HepG2 (cell line): ENCODE measurements around the gene TPD52L2. TPM values are rescaled to one million over a fixed set of nuclear protein-coding genes. Genes with fewer than 3 reads are reported as not detected.

ENCODE experiments used
- ATAC-seq: fragments of 200-7000 bp; cut with Tn5 transposase; 3 replicates; pipeline ENCODE4 v1.9.1; 2020; ENCODE audit warnings: mild to moderate bottlenecking, moderate library complexity
- BruUV-seq: library from RNA; stranded (reverse); fragments of 400-500 nt; replicated peaks from 2 replicates; lab custom pipeline; 2021; lab: Mats Ljungman, UMichigan
- CTCF ChIA-PET: fragments of 300-600 bp; formaldehyde crosslinking; extraction: SDS; loops from one replicate; lab custom pipeline; 2021; ENCODE audit warnings: low total read pairs, inconsistent platforms, low intra/inter-chr PET ratio; lab: Yijun Ruan, JAX
- POLR2A ChIA-PET: fragments of 350-600 bp; sonication (Branson Sonifier 250); formaldehyde crosslinking; loops from one replicate; lab custom pipeline; 2020; ENCODE audit warnings: antibody characterized with exemption, inconsistent platforms; lab: Yijun Ruan, JAX
- DNase-seq: peaks from one replicate; pipeline ENCODE4 v3.0.0-alpha.2; 2015; ENCODE audit warnings: low spot score
- FAIRE-seq: peaks from 3 replicates; lab custom pipeline; 2011; peaks lifted over from hg19 to GRCh38; lab: Jason Lieb, UNC
- H2AFZ ChIP-seq: one replicate; pipeline ENCODE4 v1.6.1; 2011; ENCODE audit warnings: low read length, inconsistent platforms
- H3K27ac ChIP-seq: fragments of 300-600 bp; 3 replicates; pipeline ENCODE4 v1.8.0; 2011; ENCODE audit warnings: mixed run types, mild to moderate bottlenecking, mixed read lengths, low read length, inconsistent platforms; ENCODE audit not compliant: insufficient read depth; ENCODE audit errors: extremely low read length
- H3K27me3 ChIP-seq, 2 experiments: fragments of 200-600 bp in 1 of 2; 2 replicates in 1 of 2; 3 replicates in 1 of 2; pipeline versions ENCODE4 v1.6.0 to v1.8.0; 2011; ENCODE audit warnings: low read length in 2 of 2, mild to moderate bottlenecking in 2 of 2, moderate library complexity in 2 of 2, inconsistent platforms in 1 of 2; ENCODE audit not compliant: insufficient read depth in 2 of 2, control insufficient read depth in 1 of 2
- H3K36me3 ChIP-seq, 2 experiments: fragments of 200-600 bp in 1 of 2; replicated peaks in 1 of 2; 2 replicates in 1 of 2; 3 replicates in 1 of 2; pipeline versions ENCODE4 v1.5.1 to v1.8.0; 2011; ENCODE audit warnings: low read length in 2 of 2, inconsistent platforms in 1 of 2; ENCODE audit not compliant: insufficient read depth in 2 of 2, control insufficient read depth in 1 of 2
- H3K4me1 ChIP-seq: 2 replicates; pipeline ENCODE4 v1.5.1; 2012; ENCODE audit warnings: low read length, inconsistent platforms; ENCODE audit not compliant: insufficient read depth
- H3K4me2 ChIP-seq: 2 replicates; pipeline ENCODE4 v1.6.0; 2011; ENCODE audit warnings: low read depth, low read length, inconsistent platforms
- H3K4me3 ChIP-seq, 3 experiments: fragments of 200-600 bp in 1 of 3; sonication (generic), shearing (Covaris generic) in 1 of 3; replicated peaks in 1 of 3; 2 replicates each; pipeline ENCODE4 v1.5.1; 2011 to 2016; ENCODE audit warnings: low read length in 3 of 3, inconsistent platforms in 2 of 3, low read depth in 2 of 3, mild to moderate bottlenecking in 2 of 3, control low read depth in 1 of 3, mixed read lengths in 1 of 3; ENCODE audit not compliant: insufficient read depth in 1 of 3
- H3K79me2 ChIP-seq: one replicate; pipeline ENCODE4 v1.6.1; 2011; ENCODE audit warnings: low read length, inconsistent platforms; ENCODE audit not compliant: insufficient read depth
- H3K9ac ChIP-seq: 2 replicates; pipeline ENCODE4 v1.6.0; 2011; ENCODE audit warnings: mild to moderate bottlenecking, low read depth, low read length, inconsistent platforms; ENCODE audit not compliant: insufficient read depth
- H3K9me3 ChIP-seq: 2 replicates; pipeline ENCODE4 v1.5.1; 2012; ENCODE audit warnings: mild to moderate bottlenecking, low read length
- H4K20me1 ChIP-seq: 2 replicates; pipeline ENCODE4 v1.6.0; 2011; ENCODE audit warnings: inconsistent platforms, mild to moderate bottlenecking, low read length, moderate library complexity; ENCODE audit not compliant: insufficient read depth
- POLR2A ChIP-seq, 2 experiments: IDR thresholded peaks; 2 replicates each; pipeline ENCODE4 v1.6.1; 2011; ENCODE audit warnings: low read depth in 2 of 2, low read length in 2 of 2, mild to moderate bottlenecking in 1 of 2, moderate library complexity in 1 of 2; ENCODE audit not compliant: insufficient read depth in 1 of 2
- POLR2G ChIP-seq: fragments of 200-400 bp; formaldehyde crosslinking; IDR thresholded peaks from 2 replicates; pipeline ENCODE4 v1.6.1; 2018; ENCODE audit warnings: mild to moderate bottlenecking, low read depth, low read length, moderate library complexity
- PRDM10 ChIP-seq: sonication (generic); formaldehyde crosslinking; IDR thresholded peaks from 2 replicates; pipeline ENCODE4 v1.4.0; 2020; ENCODE audit warnings: low read depth, missing genetic modification reagents
- PRDM15 ChIP-seq: sonication (generic); formaldehyde crosslinking; IDR thresholded peaks from 2 replicates; pipeline ENCODE4 v1.4.0; 2020; ENCODE audit warnings: missing genetic modification reagents
- RBM22 ChIP-seq: fragments of 200-400 bp; formaldehyde crosslinking; optimal IDR thresholded peaks from 2 replicates; pipeline ENCODE3; 2017; ENCODE audit warnings: mild to moderate bottlenecking, low read length, moderate library complexity
- SKI ChIP-seq: fragments of 450-650 bp; IDR thresholded peaks from one replicate; pipeline ENCODE4 v1.6.1; 2018; ENCODE audit warnings: mild to moderate bottlenecking; ENCODE audit not compliant: partially characterized antibody
- SMAD3 ChIP-seq: sonication (generic); formaldehyde crosslinking; IDR thresholded peaks from 2 replicates; pipeline ENCODE4 v1.4.0; 2020; ENCODE audit warnings: missing genetic modification reagents
- XBP1 ChIP-seq: sonication (generic); formaldehyde crosslinking; IDR thresholded peaks from 2 replicates; pipeline ENCODE4 v1.5.0; 2020; ENCODE audit warnings: missing genetic modification reagents
- ZBTB25 ChIP-seq: IDR thresholded peaks from 2 replicates; pipeline ENCODE4 v1.6.1; 2018; ENCODE audit warnings: missing genetic modification reagents
- ZMYM2 ChIP-seq: sonication (generic); formaldehyde crosslinking; IDR thresholded peaks from 2 replicates; pipeline ENCODE4 v1.8.0; 2022; ENCODE audit warnings: mild to moderate bottlenecking, missing genetic modification reagents
- ZNF746 ChIP-seq: sonication (generic); formaldehyde crosslinking; IDR thresholded peaks from 2 replicates; pipeline ENCODE4 v1.8.0; 2022; ENCODE audit warnings: mild to moderate bottlenecking, missing genetic modification reagents
- ZNF773 ChIP-seq: sonication (generic); formaldehyde crosslinking; IDR thresholded peaks from 2 replicates; pipeline ENCODE4 v1.4.0; 2020; ENCODE audit warnings: missing genetic modification reagents, borderline replicate concordance
- ZSCAN20 ChIP-seq: sonication (generic); formaldehyde crosslinking; IDR thresholded peaks from 2 replicates; pipeline ENCODE4 v1.4.0; 2020; ENCODE audit warnings: missing genetic modification reagents, mild to moderate bottlenecking, borderline replicate concordance
- WGBS: methylation state at CpG from one replicate; pipeline ENCODE4 v1.1.6; 2017; ENCODE audit warnings: low lambda C conversion rate; 5-methylcytosine and 5-hydroxymethylcytosine counted together
- in situ Hi-C: cut with HindIII; loops from 2 replicates; pipeline ENCODE4 v1.10.0; 2017; ENCODE audit warnings: low pct_unique_long_range_greater_than_20kb; ENCODE audit not compliant: extremely low pct_ligation_motif_present
- intact Hi-C: fragments of 100-400 bp; cut with micrococcal nuclease; formaldehyde crosslinking; loops from one replicate; pipeline ENCODE4 v1.10.0; 2022; ENCODE audit not compliant: unreplicated experiment
- polyA plus RNA-seq, 8 experiments: library from polyadenylated mRNA; depleted of rRNA in 3 of 8; stranded (reverse) in 7 of 8; unstranded in 1 of 8; fragments of >200 nt; fragmentation: Illumina TruSeq in 4 of 8; extraction: Trizol in 4 of 8; gene quantifications; 2 replicates each; pipeline versions ENCODE4 v1.2.1 to v1.2.3, GENCODE V29; 2011 to 2016; ENCODE audit warnings: low read depth in 4 of 8, missing spikeins in 1 of 8, mixed read lengths in 1 of 8; ENCODE audit not compliant: insufficient read depth in 1 of 8
- total RNA-seq, 5 experiments: library from RNA; depleted of rRNA; stranded (reverse); fragments of >200 nt; fragmentation: Illumina TruSeq; extraction: Trizol; gene quantifications; 2 replicates each; pipeline ENCODE4 v1.2.3, GENCODE V29; 2016; ENCODE audit warnings: low read depth in 1 of 5

The TPD52L2 gene
- total and polyA plus RNA-seq, 2 of the 13 experiments (the other 11 are each of a cell fraction or from before 2014, with no cell fraction given): 156 to 184 TPM

- ChIA-PET POLR2A (interaction anchor here (1.8 kb wide), 1 partner anchor 27 kb away, joined by 6 read pairs; the partner anchor contains the start of gene TPD52L2), CTCF (no interaction called here)
- Histone ChIP-seq H3K27ac (no peak overlapping the region), H3K27me3 (no peaks in the 10 kb centered on the region; a peak in 1 of 5 replicates), H3K4me1 (peaks cover 18% of the 10 kb centered on the region), H3K9me3 (no peaks in the 10 kb centered on the region), H3K4me2 (no peak overlapping the region), H3K4me3 (no peak overlapping the region), H2AFZ (no peak overlapping the region), H4K20me1 (peaks cover 19% of the 10 kb centered on the region; the same call in 1 of the 2 replicates), H3K36me3 (peaks cover 24 to 41% of the 10 kb centered on the region in 2 experiments), H3K9ac (no peak overlapping the region), H3K79me2 (peaks cover 18% of the 10 kb centered on the region)
- in situ Hi-C loops: no loop called here
- whole genome bisulfite sequencing: 90% methylated on average over 7 of the region's 7 CpGs
- no peak for DNase-seq
- no peak for FAIRE-seq
- BruUV-seq: no TSS peak
- no peak for ATAC-seq
- intact Hi-C loops: no loop called here
- no peak for TF ChIP-seq ZMYM2
- no peak for TF ChIP-seq PRDM10 (CRISPR knock-in tag)
- no peak for TF ChIP-seq ZNF773
- TF ChIP-seq ZBTB25: no peak
- TF ChIP-seq POLR2G: peak; percentile 59
- TF ChIP-seq SKI: no peak
- TF ChIP-seq POLR2A (IDR thresholded peaks at IDR 0.05; ENCODE audit: insufficient read depth in 1 of 2, low read depth in 2 of 2, low read length in 2 of 2): 0 out of 4 replicates have a peak, but pooled peaks of 1 of the 2 experiments have one; percentile 23
- peak; percentile 61 for TF ChIP-seq RBM22
- no peak for TF ChIP-seq ZSCAN20 (CRISPR knock-in tag)
- TF ChIP-seq PRDM15 (CRISPR knock-in tag): no peak
- no peak for TF ChIP-seq ZNF746 (CRISPR knock-in tag)
- no peak for TF ChIP-seq XBP1 (CRISPR knock-in tag)
- no peak for TF ChIP-seq SMAD3 (CRISPR knock-in tag)
These were observed 27.3 kb downstream of the TPD52L2 start for GRCh38 chr20:63892402-63892801.
